ENCODE data around the gene ABCG4.

GRCh38 chr11:119188067-119188466 lies 39.2 kb downstream of the ABCG4 start:
- no peak for TF ChIP-seq CTCF (conservative IDR thresholded peaks at IDR 0.05)
- TF ChIP-seq ZFX (IDR thresholded peaks at IDR 0.05): no peak
